Brain microvascular endothelial cell (primary cell): ENCODE results near the gene SHROOM3.
"Not testable (repeated sequence)": the region's sequence is repeated elsewhere in the genome, so short reads cannot be mapped to it uniquely, and the experiment has no call there.

Experiments
- DNase-seq: peaks from one replicate; pipeline ENCODE4 v3.0.0-alpha.2; 2020
- H3K27ac ChIP-seq: fragments of 250-450 bp; sonication (Bioruptor Pico); 2 replicates; pipeline ENCODE4 v1.5.1; 2020; ENCODE audit warnings: mild to moderate bottlenecking, moderate library complexity
- H3K27me3 ChIP-seq: fragments of 250-450 bp; sonication (Bioruptor Pico); replicated peaks from 2 replicates; pipeline ENCODE4 v1.5.1; 2020; ENCODE audit warnings: mild to moderate bottlenecking
- H3K36me3 ChIP-seq: fragments of 250-450 bp; sonication (Bioruptor Pico); replicated peaks from 2 replicates; pipeline ENCODE4 v1.5.1; 2020; ENCODE audit warnings: mild to moderate bottlenecking
- H3K4me3 ChIP-seq: 2 replicates; pipeline ENCODE4 v1.5.1; 2011; ENCODE audit warnings: low read depth, mild to moderate bottlenecking, control low read depth, low read length, moderate library complexity
- in situ Hi-C: cut with HindIII; loops from 2 replicates; pipeline ENCODE4 v1.10.0; 2017; ENCODE audit warnings: low sequenced_read_pairs, low pct_ligation_motif_present
- TF ChIP-seq, protein P1 (sequence below): IDR thresholded peaks from 2 replicates; pipeline ENCODE4 v1.5.1; 2011; ENCODE audit warnings: low read depth, mild to moderate bottlenecking, moderate library complexity, low read length, control low read depth, inconsistent platforms; ENCODE audit errors: missing control alignments

The SHROOM3 gene

DNA sequence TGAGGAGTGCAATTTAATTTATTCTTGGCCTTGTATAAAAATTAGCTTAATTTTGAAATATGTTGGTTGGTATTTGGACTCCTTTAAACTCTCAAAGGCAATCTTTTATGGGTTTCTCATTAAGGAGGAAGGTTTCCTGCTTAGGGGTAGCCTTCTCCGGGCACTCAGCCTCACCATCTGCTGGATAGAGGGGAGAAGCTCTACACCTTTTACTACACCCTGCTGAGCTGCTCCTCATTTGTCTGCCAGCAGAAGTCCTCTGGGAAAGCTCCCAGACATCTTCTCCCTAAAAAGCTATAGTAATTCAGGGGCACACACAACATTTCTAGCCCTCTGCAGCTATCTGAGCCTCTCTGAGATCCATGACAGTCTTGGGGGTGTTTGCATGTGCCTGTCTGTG lies 283.8 kb downstream of the SHROOM3 start:
- no peak for DNase-seq
- TF ChIP-seq, protein P1, sequence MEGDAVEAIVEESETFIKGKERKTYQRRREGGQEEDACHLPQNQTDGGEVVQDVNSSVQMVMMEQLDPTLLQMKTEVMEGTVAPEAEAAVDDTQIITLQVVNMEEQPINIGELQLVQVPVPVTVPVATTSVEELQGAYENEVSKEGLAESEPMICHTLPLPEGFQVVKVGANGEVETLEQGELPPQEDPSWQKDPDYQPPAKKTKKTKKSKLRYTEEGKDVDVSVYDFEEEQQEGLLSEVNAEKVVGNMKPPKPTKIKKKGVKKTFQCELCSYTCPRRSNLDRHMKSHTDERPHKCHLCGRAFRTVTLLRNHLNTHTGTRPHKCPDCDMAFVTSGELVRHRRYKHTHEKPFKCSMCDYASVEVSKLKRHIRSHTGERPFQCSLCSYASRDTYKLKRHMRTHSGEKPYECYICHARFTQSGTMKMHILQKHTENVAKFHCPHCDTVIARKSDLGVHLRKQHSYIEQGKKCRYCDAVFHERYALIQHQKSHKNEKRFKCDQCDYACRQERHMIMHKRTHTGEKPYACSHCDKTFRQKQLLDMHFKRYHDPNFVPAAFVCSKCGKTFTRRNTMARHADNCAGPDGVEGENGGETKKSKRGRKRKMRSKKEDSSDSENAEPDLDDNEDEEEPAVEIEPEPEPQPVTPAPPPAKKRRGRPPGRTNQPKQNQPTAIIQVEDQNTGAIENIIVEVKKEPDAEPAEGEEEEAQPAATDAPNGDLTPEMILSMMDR, result no peak
- no peak overlapping the region for H3K27ac ChIP-seq
- in situ Hi-C loops, result no loop called here
- H3K27me3 ChIP-seq, result no peaks in the 10 kb centered on the region
- H3K36me3 ChIP-seq, result no peaks in the 10 kb centered on the region
- H3K4me3 ChIP-seq, result no peak overlapping the region

DNA sequence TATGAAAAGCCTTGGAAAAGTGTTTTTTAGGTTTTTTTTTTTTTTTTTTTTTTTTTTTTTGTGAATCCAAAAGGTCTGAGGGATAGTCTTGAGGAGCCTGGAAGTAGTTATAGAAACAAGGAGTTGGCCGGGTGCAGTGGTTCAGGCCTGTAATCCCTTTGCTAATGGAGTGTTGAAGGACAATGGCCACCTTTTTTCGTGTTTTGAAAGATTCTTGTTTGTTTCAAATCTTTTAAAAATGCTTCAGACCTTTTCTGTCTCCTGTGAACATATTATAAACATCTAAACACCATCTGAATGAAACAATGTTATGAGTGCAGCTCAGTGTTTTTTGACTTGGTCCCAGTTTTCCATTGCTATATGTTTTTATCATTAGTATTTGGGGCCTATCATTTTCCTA lies 285.1 kb downstream of the SHROOM3 start:
- in situ Hi-C loops, result no loop called here
- Histone ChIP-seq H3K36me3 (no peaks in the 10 kb centered on the region), H3K4me3 (no peak overlapping the region), H3K27ac (no peak overlapping the region), H3K27me3 (no peaks in the 10 kb centered on the region)
- no peak for DNase-seq
- TF ChIP-seq, protein P1, result no peak

DNA sequence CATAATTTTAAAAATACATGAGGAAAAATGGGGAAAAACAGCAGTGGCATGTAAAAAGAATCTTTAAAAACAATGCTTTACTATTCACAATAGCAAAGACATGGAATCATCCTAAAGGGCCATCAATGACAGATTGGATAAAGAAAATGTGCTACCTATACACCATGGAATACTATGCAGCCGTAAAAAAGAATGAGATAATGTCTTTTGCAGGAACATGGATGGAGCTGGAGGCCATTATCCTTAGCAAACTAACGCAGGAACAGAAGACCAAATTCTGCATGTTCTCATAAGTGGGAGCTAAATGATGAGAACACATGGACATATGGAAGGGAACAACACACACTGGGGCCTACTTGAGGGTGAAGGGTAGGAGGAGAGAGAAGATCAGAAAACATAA lies 287.1 kb downstream of the SHROOM3 start:
- H3K27me3 ChIP-seq, DNase-seq, in situ Hi-C loops, H3K36me3 ChIP-seq, H3K4me3 ChIP-seq, H3K27ac ChIP-seq: not testable (repeated sequence)

DNA sequence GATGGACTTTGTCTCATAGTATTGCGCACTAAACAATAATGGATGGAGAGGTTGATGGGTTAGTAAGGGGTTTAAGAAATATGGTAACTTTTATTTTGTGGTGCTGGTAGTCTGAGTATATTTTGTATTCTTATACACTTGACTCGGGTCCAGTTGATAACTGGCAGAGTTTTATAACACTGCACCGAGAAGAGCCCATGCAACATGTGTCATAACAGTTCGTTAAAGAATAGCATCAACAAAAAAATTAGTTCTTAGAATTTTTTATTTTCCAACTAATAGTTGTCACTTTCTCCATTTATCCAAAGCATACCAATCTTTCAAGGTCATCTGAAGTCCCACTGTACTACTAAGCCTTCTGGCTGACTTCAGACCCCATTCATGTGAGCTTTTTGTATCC lies 287.8 kb downstream of the SHROOM3 start:
- no peak overlapping the region for H3K4me3 ChIP-seq
- in situ Hi-C loops, result no loop called here
- H3K36me3 ChIP-seq, result no peaks in the 10 kb centered on the region
- no peak overlapping the region for H3K27ac ChIP-seq
- no peaks in the 10 kb centered on the region for H3K27me3 ChIP-seq
- DNase-seq, result no peak
- TF ChIP-seq, protein P1, result no peak

DNA sequence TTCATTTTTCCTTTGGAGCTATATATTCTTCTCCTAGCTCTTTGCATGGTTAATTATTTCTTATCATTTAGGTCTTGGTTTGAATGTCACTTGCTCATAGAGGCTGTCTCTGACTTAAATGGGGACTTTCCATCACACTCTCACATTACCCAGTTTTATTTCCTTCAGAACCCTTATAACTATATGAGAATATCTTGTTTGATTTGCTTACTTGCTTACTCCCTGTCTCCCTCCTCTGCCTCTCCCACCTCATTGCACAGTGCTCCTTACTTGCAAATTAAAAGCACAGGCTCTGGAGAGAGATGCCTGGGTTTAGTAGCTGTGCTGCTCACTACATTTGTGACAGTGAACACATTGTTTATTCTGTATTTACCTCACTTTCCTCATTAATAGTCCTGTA lies 288.3 kb downstream of the SHROOM3 start:
- peak overlapping the region; percentile 67 for H3K27ac ChIP-seq
- in situ Hi-C loops, result no loop called here
- TF ChIP-seq, protein P1, result peak; percentile 55
- DNase-seq, result no peak
- H3K27me3 ChIP-seq, result no peaks in the 10 kb centered on the region
- H3K36me3 ChIP-seq, result no peaks in the 10 kb centered on the region
- H3K4me3 ChIP-seq, result no peak overlapping the region

DNA sequence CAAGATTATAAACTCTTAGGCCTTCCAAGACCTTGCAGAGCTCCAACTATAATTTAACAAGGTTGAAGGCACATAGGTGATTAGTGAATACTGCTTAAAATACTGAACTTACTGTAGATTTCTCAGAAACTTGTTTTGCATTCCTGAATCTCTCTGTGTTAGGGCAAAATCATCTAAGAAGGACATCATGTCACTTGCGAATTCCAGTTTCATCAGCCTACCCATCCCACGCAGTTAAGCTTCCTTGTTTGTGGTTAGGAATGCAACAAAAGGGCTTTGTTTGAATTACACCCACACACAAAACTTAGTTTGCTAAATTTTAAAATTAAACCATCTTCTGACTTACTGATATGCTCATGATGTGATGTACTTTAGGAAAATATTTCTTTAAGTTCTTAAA lies 288.9 kb downstream of the SHROOM3 start:
- peak overlapping the region; percentile 67 for H3K27ac ChIP-seq
- TF ChIP-seq, protein P1, result no peak
- DNase-seq, result peak; percentile 72
- no peaks in the 10 kb centered on the region for H3K36me3 ChIP-seq
- H3K4me3 ChIP-seq, result no peak overlapping the region
- no peaks in the 10 kb centered on the region for H3K27me3 ChIP-seq
- in situ Hi-C loops, result no loop called here
